Stimulated activated effector memory CD8-positive, alpha-beta T cell treated with anti-CD3 and anti-CD28 coated beads, Interleukin-12 subunit alpha, Interleukin-12 subunit beta, amount 100 ng/mL, for 72 hours (primary cell): ENCODE data around the gene NFATC1.

Experiments
- ATAC-seq: fragments of 150-1000 bp; cut with Tn5 transposase; 2 replicates; pipeline ENCODE4 v1.10.0; 2021
- DNase-seq, 2 donors: peaks; one replicate each; pipeline ENCODE4 v3.0.0; 2021 to 2022; ENCODE audit warnings: low spot score in 2 of 2
- H3K27ac Mint-ChIP-seq: one replicate; pipeline ENCODE4 v1.8.0; 2022; ENCODE audit warnings: mild to moderate bottlenecking, mixed read lengths
- H3K36me3 Mint-ChIP-seq: one replicate; pipeline ENCODE4 v1.8.0; 2022; ENCODE audit warnings: mild to moderate bottlenecking, mixed read lengths
- H3K4me1 Mint-ChIP-seq: one replicate; pipeline ENCODE4 v1.8.0; 2022; ENCODE audit warnings: mixed read lengths
- H3K4me3 Mint-ChIP-seq: one replicate; pipeline ENCODE4 v1.8.0; 2022; ENCODE audit warnings: mild to moderate bottlenecking, mixed read lengths
- H3K9me3 Mint-ChIP-seq: one replicate; pipeline ENCODE4 v1.8.0; 2022; ENCODE audit warnings: mixed read lengths

Gene NFATC1

GRCh38 chr18:79455261-79455660 lies 59.5 kb downstream of the NFATC1 start:
- H3K4me3 Mint-ChIP-seq, result no peak overlapping the region
- H3K27ac Mint-ChIP-seq, result no peak overlapping the region
- peaks cover 73% of the 10 kb centered on the region for H3K36me3 Mint-ChIP-seq
- no peak for ATAC-seq
- H3K4me1 Mint-ChIP-seq, result peaks cover 6% of the 10 kb centered on the region
- DNase-seq, result no peak
- no peaks in the 10 kb centered on the region for H3K9me3 Mint-ChIP-seq

- H3K27ac Mint-ChIP-seq, result peak overlapping the region; percentile 37
- ATAC-seq (no peak), DNase-seq (no peak)
- H3K4me1 Mint-ChIP-seq, result peaks cover 6% of the 10 kb centered on the region
- H3K36me3 Mint-ChIP-seq, result peaks cover 63% of the 10 kb centered on the region
- no peak overlapping the region for H3K4me3 Mint-ChIP-seq
- no peaks in the 10 kb centered on the region for H3K9me3 Mint-ChIP-seq
Observed at GRCh38 chr18:79456105-79456980, 60.6 kb downstream of the NFATC1 start.

GRCh38 chr18:79457239-79457638 lies 61.5 kb downstream of the NFATC1 start:
- DNase-seq (no peak), ATAC-seq (no peak)
- peaks cover 61% of the 10 kb centered on the region for H3K36me3 Mint-ChIP-seq
- no peak overlapping the region for H3K4me3 Mint-ChIP-seq
- H3K27ac Mint-ChIP-seq, result peak overlapping the region; percentile 37
- H3K4me1 Mint-ChIP-seq, result peaks cover 6% of the 10 kb centered on the region
- H3K9me3 Mint-ChIP-seq, result no peaks in the 10 kb centered on the region

GRCh38 chr18:79457652-79458051 lies 61.9 kb downstream of the NFATC1 start:
- no peak for DNase-seq

GRCh38 chr18:79458131-79458838 lies 62.6 kb downstream of the NFATC1 start:
- Mint-ChIP-seq H3K4me1 (peaks cover 6% of the 10 kb centered on the region), H3K9me3 (no peaks in the 10 kb centered on the region), H3K27ac (peak overlapping the region; percentile 29), H3K4me3 (no peak overlapping the region), H3K36me3 (peaks cover 56% of the 10 kb centered on the region)
- ATAC-seq, result no peak
- DNase-seq, result no peak

More at GRCh38 chr18:79457652-79458051, 61.9 kb downstream of the NFATC1 start:
- peak overlapping the region; percentile 29 for H3K27ac Mint-ChIP-seq
- no peak for ATAC-seq
- H3K36me3 Mint-ChIP-seq, result peaks cover 58% of the 10 kb centered on the region
- H3K9me3 Mint-ChIP-seq, result no peaks in the 10 kb centered on the region
- H3K4me3 Mint-ChIP-seq, result no peak overlapping the region
- H3K4me1 Mint-ChIP-seq, result peaks cover 6% of the 10 kb centered on the region

- peak overlapping the region; percentile 80 for H3K27ac Mint-ChIP-seq
- no peak overlapping the region for H3K4me3 Mint-ChIP-seq
- peaks cover 6% of the 10 kb centered on the region for H3K4me1 Mint-ChIP-seq
- H3K9me3 Mint-ChIP-seq, result no peaks in the 10 kb centered on the region
- no peak for ATAC-seq
- DNase-seq, result no peak
- peaks cover 56% of the 10 kb centered on the region for H3K36me3 Mint-ChIP-seq
Observed at GRCh38 chr18:79458917-79459803, 63.4 kb downstream of the NFATC1 start.

- no peaks in the 10 kb centered on the region for H3K9me3 Mint-ChIP-seq
- no peak for ATAC-seq
- H3K27ac Mint-ChIP-seq, result peak overlapping the region; percentile 80
- H3K4me3 Mint-ChIP-seq, result no peak overlapping the region
- peaks cover 54% of the 10 kb centered on the region for H3K36me3 Mint-ChIP-seq
- H3K4me1 Mint-ChIP-seq, result peaks cover 8% of the 10 kb centered on the region
- DNase-seq, result no peak
Observed at GRCh38 chr18:79459946-79460480, 64.3 kb downstream of the NFATC1 start.

- DNase-seq (no peak), ATAC-seq (no peak)
- Mint-ChIP-seq H3K27ac (no peak overlapping the region), H3K36me3 (peaks cover 59% of the 10 kb centered on the region), H3K9me3 (no peaks in the 10 kb centered on the region), H3K4me1 (peaks cover 15% of the 10 kb centered on the region), H3K4me3 (no peak overlapping the region)
Observed at GRCh38 chr18:79460481-79461300, 65.0 kb downstream of the NFATC1 start.

- Mint-ChIP-seq H3K9me3 (no peaks in the 10 kb centered on the region), H3K4me1 (peaks cover 16% of the 10 kb centered on the region), H3K27ac (no peak overlapping the region), H3K4me3 (no peak overlapping the region), H3K36me3 (peaks cover 63% of the 10 kb centered on the region)
- ATAC-seq, result no peak
- DNase-seq, result no peak
Observed at GRCh38 chr18:79461627-79462026, 65.9 kb downstream of the NFATC1 start.

GRCh38 chr18:79463424-79463960 lies 67.8 kb downstream of the NFATC1 start:
- ATAC-seq (no peak), DNase-seq (no peak)
- no peaks in the 10 kb centered on the region for H3K9me3 Mint-ChIP-seq
- H3K4me3 Mint-ChIP-seq, result no peak overlapping the region
- no peak overlapping the region for H3K27ac Mint-ChIP-seq
- peaks cover 72% of the 10 kb centered on the region for H3K36me3 Mint-ChIP-seq
- H3K4me1 Mint-ChIP-seq, result peaks cover 16% of the 10 kb centered on the region

GRCh38 chr18:79465392-79465991 lies 69.8 kb downstream of the NFATC1 start:
- peaks cover 10% of the 10 kb centered on the region for H3K4me1 Mint-ChIP-seq
- H3K27ac Mint-ChIP-seq, result peak overlapping the region; percentile 83
- H3K9me3 Mint-ChIP-seq, result no peaks in the 10 kb centered on the region
- peak; percentile 41 for ATAC-seq
- H3K36me3 Mint-ChIP-seq, result peaks cover 77% of the 10 kb centered on the region
- peak overlapping the region; percentile 32 for H3K4me3 Mint-ChIP-seq
- DNase-seq, result no peak

GRCh38 chr18:79466591-79466990 lies 70.9 kb downstream of the NFATC1 start:
- peaks cover 10% of the 10 kb centered on the region for H3K4me1 Mint-ChIP-seq
- H3K4me3 Mint-ChIP-seq, result no peak overlapping the region
- H3K27ac Mint-ChIP-seq, result no peak overlapping the region
- peaks cover 87% of the 10 kb centered on the region for H3K36me3 Mint-ChIP-seq
- ATAC-seq (no peak), DNase-seq (no peak)
- no peaks in the 10 kb centered on the region for H3K9me3 Mint-ChIP-seq

- no peak overlapping the region for H3K27ac Mint-ChIP-seq
- H3K36me3 Mint-ChIP-seq, result peaks cover 87% of the 10 kb centered on the region
- H3K4me3 Mint-ChIP-seq, result no peak overlapping the region
- peaks cover 10% of the 10 kb centered on the region for H3K4me1 Mint-ChIP-seq
- no peaks in the 10 kb centered on the region for H3K9me3 Mint-ChIP-seq
- DNase-seq (no peak), ATAC-seq (no peak)
Observed at GRCh38 chr18:79467126-79467525, 71.4 kb downstream of the NFATC1 start.
